GM19023 (cell line): ENCODE data around the gene SAT2.
"Not testable (repeated sequence)": the region's sequence is repeated elsewhere in the genome, so short reads cannot be mapped to it uniquely, and the experiment has no call there.

Source experiments
- ATAC-seq: cut with Tn5 transposase; IDR thresholded peaks from one replicate; pipeline ENCODE4 v1.9.1; 2021; ENCODE audit warnings: mild to moderate bottlenecking, moderate library complexity; ENCODE audit not compliant: unreplicated experiment

The SAT2 gene

GRCh38 chr17:7636163-7636562 is 8.5 kb upstream of the SAT2 start:
- ATAC-seq: no peak

- no peak for ATAC-seq
These were observed 6.8 kb upstream of the SAT2 start for GRCh38 chr17:7634384-7634783.

- no peak for ATAC-seq
These were observed 5.5 kb upstream of the SAT2 start for GRCh38 chr17:7633093-7633492.

- no peak for ATAC-seq
These were observed 4.9 kb upstream of the SAT2 start for GRCh38 chr17:7632492-7632894.

GRCh38 chr17:7631398-7632380 is 4.1 kb upstream of the SAT2 start:
- no peak for ATAC-seq

- no peak for ATAC-seq
These were observed 2.4 kb upstream of the SAT2 start, which contains the start of gene SHBG for GRCh38 chr17:7629939-7630571. Gene SHBG, plus strand, starts transcription at chr17:7630135. Its CDS starts 38 bp downstream, at chr17:7630173.

- no peak for ATAC-seq
These were observed 718 bp downstream of the SAT2 start for GRCh38 chr17:7626956-7627249.

- no peak for ATAC-seq
These were observed 1.3 kb downstream of the SAT2 start for GRCh38 chr17:7626307-7626706.

- ATAC-seq: not testable (repeated sequence)
These were observed 1.9 kb downstream of the SAT2 start for GRCh38 chr17:7625749-7626148.

GRCh38 chr17:7623661-7624060 is 4.0 kb downstream of the SAT2 start:
- no peak for ATAC-seq

GRCh38 chr17:7620835-7621234 is 6.8 kb downstream of the SAT2 start:
- ATAC-seq: no peak

GRCh38 chr17:7618608-7619007 is 9.0 kb downstream of the SAT2 start:
- no peak for ATAC-seq

GRCh38 chr17:7615265-7615747 is 12.3 kb downstream of the SAT2 start:
- no peak for ATAC-seq

- peak; percentile 87 for ATAC-seq
These were observed 13.0 kb downstream of the SAT2 start, which contains the start of gene FXR2 for GRCh38 chr17:7614425-7615264. Gene FXR2, minus strand, starts transcription at chr17:7614897. Its CDS starts 365 bp downstream, at chr17:7614532.

- ATAC-seq: peak; percentile 3
These were observed 13.7 kb downstream of the SAT2 start for GRCh38 chr17:7613769-7614424.

- ATAC-seq: no peak
These were observed 15.4 kb downstream of the SAT2 start for GRCh38 chr17:7612294-7612640.

GRCh38 chr17:7611635-7612293 is 15.9 kb downstream of the SAT2 start:
- ATAC-seq: no peak

- ATAC-seq: no peak
These were observed 17.0 kb downstream of the SAT2 start for GRCh38 chr17:7610641-7611040.

GRCh38 chr17:7606280-7606679 is 21.3 kb downstream of the SAT2 start:
- no peak for ATAC-seq

- not testable (repeated sequence) for ATAC-seq
These were observed 30.1 kb downstream of the SAT2 start for GRCh38 chr17:7597561-7597960.
